Measurements from ENCODE around the gene CEP85.
"Not testable (repeated sequence)": the region's sequence is repeated elsewhere in the genome, so short reads cannot be mapped to it uniquely, and the experiment has no call there.

DNA sequence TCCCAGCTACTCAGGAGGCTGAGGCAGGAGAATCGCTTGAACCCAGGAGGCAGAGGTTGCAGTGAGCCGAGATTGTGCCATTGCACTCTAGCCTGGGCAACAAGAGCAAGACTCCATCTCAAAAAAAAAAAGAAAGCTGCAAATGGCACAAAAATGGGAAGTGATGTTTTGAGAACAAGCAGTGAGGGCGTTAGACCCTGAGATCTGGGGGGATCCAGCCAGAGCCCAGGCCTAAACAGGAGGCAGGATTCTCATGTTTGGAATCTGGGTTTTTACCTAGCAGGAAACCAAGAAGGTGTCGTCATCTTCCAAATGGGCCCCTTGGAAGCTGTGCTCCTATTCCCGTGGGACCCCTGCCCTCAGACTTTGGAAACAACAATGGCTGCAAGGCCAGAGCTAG lies 58.7 kb downstream of the CEP85 start:
- not testable (repeated sequence) for TF ChIP-seq NFYB (CRISPR knock-in tag; IDR thresholded peaks at IDR 0.05); FOXK2 (IDR thresholded peaks at IDR 0.05); SATB2 (CRISPR knock-in tag; IDR thresholded peaks at IDR 0.05); CEBPG (CRISPR knock-in tag; IDR thresholded peaks at IDR 0.05); SAP130 (CRISPR knock-in tag; IDR thresholded peaks at IDR 0.05; ENCODE audit: low read depth); EZH2 (conservative IDR thresholded peaks at IDR 0.05; ENCODE audit: low read depth, low read length); DPF2 (CRISPR knock-in tag; IDR thresholded peaks at IDR 0.05; ENCODE audit: borderline replicate concordance, low read depth); ZBTB1 (CRISPR knock-in tag; IDR thresholded peaks at IDR 0.05; ENCODE audit: borderline replicate concordance); ZSCAN29 (CRISPR knock-in tag; conservative IDR thresholded peaks at IDR 0.05)
- TF ChIP-seq, protein P1, sequence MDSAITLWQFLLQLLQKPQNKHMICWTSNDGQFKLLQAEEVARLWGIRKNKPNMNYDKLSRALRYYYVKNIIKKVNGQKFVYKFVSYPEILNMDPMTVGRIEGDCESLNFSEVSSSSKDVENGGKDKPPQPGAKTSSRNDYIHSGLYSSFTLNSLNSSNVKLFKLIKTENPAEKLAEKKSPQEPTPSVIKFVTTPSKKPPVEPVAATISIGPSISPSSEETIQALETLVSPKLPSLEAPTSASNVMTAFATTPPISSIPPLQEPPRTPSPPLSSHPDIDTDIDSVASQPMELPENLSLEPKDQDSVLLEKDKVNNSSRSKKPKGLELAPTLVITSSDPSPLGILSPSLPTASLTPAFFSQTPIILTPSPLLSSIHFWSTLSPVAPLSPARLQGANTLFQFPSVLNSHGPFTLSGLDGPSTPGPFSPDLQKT (CRISPR knock-in tag; IDR thresholded peaks at IDR 0.05; ENCODE audit: borderline replicate concordance) = not testable (repeated sequence)

Measured in HepG2 (cell line).